GM19467 (cell line): ENCODE measurements around the gene ZNF892.
"Not testable (repeated sequence)": the region's sequence is repeated elsewhere in the genome, so short reads cannot be mapped to it uniquely, and the experiment has no call there.

Experiments used
- ATAC-seq: cut with Tn5 transposase; IDR thresholded peaks from one replicate; pipeline ENCODE4 v1.9.1; 2021; ENCODE audit warnings: mild to moderate bottlenecking, moderate library complexity; ENCODE audit not compliant: unreplicated experiment

The ZNF892 gene

DNA sequence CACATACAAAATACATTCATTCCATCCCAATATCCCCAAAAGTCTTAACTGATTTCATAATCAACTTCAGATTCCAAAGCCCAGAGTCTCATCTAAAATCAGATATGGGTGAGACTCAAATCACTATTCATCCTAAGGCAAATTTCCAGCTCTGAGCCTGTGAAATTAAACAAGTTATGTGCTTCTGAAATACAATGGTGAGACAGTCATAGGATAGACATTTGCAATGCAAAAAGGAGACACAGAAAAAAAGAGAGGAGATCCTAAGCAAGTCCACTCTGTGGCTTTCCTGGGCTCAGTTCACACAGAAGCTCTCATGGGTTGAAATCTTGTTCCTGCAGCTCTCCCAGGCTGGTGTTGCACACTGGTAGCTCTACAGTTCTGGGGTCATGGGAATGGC is 18.3 kb downstream of the ZNF892 start:
- no peak for ATAC-seq

DNA sequence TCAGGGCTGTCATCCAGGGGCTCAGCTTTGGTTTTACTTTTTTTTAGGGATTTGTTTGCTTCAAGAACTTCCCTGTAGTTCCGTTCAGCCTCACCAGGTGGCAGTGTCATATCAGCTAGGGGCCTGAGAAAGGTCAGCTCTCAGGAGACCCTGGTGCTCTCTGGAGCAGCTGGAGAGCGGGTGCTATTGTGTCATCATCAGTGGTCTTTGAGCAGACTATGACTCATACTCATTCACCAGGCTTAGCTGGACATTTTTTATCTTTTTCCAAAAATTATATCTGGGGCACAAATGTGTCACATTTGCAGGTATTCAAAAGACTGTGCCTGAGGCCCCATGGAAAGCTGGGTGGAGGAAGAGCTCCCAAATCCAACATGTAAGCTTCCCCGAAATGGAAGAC is 24.4 kb downstream of the ZNF892 start:
- no peak for ATAC-seq

DNA sequence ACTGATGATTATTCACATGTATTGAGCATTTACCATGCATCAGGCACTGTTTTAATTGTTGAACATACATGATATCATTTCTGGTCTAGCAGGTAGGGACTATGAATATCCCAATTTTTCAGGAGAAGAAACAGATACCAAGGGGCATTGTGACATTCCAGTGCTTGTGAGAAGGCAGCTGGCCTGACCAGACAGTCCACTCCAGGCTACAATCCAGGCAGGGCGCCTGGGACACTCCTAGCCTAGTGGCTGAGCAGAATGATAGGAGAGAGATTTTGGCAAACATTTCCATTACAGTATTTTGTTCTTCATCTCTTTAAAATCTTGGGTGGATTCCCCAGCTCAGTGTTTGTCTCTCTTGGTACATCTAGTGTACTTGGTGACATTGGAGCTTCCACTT is 24.9 kb downstream of the ZNF892 start:
- ATAC-seq = no peak

DNA sequence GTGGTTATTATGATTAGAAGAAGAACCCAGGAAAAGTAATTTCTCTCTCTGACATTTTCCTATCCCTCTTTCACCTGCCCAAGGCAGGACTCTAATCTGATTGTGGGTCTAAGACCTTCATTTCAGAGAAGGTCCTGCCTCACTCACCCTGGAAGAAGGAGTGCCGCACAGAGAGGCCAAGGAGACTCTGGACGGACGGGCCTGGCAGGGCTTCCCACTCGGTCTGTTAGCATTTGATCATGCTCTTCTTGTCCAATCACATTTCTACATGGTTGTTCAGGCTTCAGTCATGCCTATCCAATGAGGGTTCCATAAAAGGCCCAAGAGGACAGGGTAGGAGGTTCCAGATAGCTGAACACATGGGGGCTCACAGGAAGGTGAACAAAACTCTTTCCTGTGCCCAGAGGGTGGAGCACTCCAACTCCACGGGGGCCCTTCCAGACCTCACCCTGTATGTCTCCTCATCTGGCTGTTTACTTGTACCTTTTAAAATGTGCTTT is 27.0 kb downstream of the ZNF892 start:
- ATAC-seq = no peak

DNA sequence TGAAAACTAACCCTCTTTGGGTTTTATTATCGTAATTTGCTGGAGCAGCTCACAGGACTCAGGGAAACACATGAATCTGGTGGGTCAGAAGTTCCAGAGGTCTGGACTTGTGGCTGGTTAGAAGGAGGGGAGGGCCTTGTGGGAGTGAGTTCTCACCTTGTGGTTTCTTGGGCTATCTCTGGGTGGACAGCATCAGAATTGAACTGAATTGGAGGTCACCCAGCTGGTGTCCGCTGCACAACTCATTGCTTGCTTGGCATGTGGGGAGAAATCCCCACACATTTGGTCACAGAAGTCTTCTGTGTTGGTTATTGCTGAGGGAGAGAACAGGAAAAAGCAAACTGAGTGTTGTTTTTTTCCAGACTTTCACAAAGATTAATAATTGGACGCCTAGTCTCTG is 27.5 kb downstream of the ZNF892 start:
- no peak for ATAC-seq

DNA sequence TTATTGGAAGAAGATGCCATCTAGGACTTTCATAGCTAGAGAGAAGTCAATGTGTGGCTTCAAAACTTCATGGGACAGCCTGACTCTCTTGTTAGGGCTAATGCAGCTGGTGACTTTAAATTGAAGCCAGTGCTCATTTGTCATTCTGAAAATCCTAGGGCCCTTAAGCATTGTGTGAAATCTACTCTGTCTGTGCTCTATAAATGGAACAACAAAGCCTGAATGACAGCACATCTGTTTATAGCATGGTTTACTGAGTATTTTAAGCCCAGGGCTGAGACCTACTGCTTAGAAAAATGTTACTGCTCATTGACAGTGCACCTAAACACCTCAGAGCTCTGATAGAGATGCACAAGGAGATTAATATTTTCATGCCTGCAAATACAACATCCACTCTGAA is 30.8 kb downstream of the ZNF892 start:
- ATAC-seq = no peak

DNA sequence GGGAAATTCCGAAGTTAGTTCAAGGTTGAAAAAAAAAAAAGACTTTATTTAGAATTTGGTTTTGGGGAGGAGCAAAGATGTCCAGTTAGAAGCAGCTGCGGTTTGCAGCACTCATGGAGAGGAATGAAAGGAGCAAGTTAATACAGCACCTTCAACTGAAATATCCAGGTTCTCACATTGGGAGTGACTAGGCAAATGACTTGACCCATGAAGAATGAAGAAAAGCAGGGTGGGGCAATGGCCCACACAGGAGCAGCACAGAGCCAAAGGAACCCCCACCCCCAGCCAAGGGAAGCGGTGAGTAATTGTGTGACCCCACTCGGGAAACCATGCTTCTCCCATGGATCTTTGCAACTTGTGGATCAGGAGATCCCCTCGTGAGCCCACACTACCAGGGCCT is 32.8 kb downstream of the ZNF892 start:
- ATAC-seq = no peak

DNA sequence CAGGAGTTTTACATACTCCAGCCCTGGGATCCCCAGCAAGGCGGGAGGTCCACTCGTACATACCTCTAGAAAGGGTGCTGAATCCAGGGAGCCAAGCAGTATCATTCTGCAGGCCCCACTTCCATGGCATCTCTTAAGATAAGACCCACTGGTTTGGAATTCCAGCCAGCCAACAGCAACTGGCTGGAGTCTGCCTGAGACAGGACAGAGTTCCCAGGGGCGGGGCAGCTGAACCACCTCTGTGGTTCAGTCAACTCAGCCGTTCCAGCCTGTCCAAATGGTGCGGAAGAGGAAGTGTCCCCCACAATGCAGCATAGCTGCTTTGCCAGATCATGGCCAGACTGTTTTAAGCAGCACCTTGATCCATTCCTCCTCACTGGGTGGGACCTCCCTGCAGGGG is 33.2 kb downstream of the ZNF892 start:
- ATAC-seq = no peak

DNA sequence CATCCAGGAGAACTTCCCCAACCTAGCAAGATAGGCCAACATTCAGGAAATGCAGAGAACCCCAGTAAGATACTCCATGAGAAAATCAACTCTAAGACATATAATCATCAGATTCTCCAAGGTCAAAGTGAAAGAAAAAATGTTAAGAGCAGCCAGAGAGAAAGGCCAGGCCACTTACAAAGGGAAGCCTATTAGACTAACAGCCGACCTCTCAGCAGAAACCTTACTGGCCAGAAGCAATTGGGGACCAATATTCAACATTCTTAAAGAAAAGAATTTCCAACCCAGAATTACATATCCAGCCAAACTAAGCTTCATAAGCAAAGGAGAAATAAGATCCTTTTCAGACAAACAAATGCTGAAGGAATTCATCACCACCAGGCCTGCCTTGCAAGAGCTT is 34.8 kb downstream of the ZNF892 start:
- ATAC-seq = not testable (repeated sequence)
